GM12891 (cell line): ENCODE results near the gene STEAP1B.

ENCODE experiments used
- DNase-seq: peaks from one replicate; pipeline ENCODE4 v3.0.0; 2011; ENCODE audit warnings: low spot score; ENCODE audit not compliant: insufficient read length
- FAIRE-seq: peaks from 2 replicates; lab custom pipeline; 2011; peaks lifted over from hg19 to GRCh38; lab: Jason Lieb, UNC
- PAX5 ChIP-seq: IDR thresholded peaks from 2 replicates; pipeline ENCODE4 v1.6.1; 2011; ENCODE audit warnings: low read length, moderate library complexity, mild to moderate bottlenecking; ENCODE audit not compliant: insufficient read depth, severe bottlenecking
- POLR2A ChIP-seq: IDR thresholded peaks from 2 replicates; pipeline ENCODE4 v1.6.1; 2011; ENCODE audit warnings: low read depth, low read length, control low read depth
- POLR2AphosphoS5 ChIP-seq: IDR thresholded peaks from 2 replicates; pipeline ENCODE4 v1.6.1; 2011; ENCODE audit warnings: low read depth, low read length, control low read depth
- POU2F2 ChIP-seq: IDR thresholded peaks from 2 replicates; pipeline ENCODE4 v1.6.1; 2011; ENCODE audit warnings: low read depth, mild to moderate bottlenecking, control low read depth, low read length, moderate library complexity
- SPI1 ChIP-seq: IDR thresholded peaks from 2 replicates; pipeline ENCODE4 v1.6.1; 2011; ENCODE audit warnings: low read depth, low read length, control low read depth
- TAF1 ChIP-seq: IDR thresholded peaks from 2 replicates; pipeline ENCODE4 v1.6.1; 2011; ENCODE audit warnings: low read depth, low read length, control low read depth

Gene STEAP1B

GRCh38 chr7:22372863-22373262, 127.1 kb downstream of the STEAP1B start:
- FAIRE-seq (no peak), DNase-seq (no peak)
- no peak for TF ChIP-seq POU2F2
- TF ChIP-seq PAX5: no peak
- no peak for TF ChIP-seq SPI1
- TF ChIP-seq POLR2A: no peak
- TF ChIP-seq TAF1: no peak
- TF ChIP-seq POLR2AphosphoS5: no peak

DNA sequence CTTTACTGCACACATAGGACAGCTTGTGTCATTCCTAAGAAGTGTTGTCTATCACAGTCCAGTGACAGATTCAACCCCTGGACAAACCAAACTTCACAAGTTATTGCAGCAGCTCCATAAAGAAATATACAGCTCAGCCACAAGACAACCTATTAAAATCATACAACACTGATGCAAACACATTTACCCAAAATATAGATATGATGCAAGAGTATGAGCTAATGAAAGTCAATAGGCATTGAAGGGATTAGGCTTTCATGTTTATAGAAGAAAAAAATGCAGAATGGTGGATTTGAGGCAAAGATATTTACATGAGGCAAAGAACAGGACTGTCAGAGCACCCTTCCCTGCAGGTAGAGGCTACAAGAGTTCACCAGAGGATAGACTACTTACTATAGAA, 128.1 kb downstream of the STEAP1B start:
- TF ChIP-seq TAF1 (no peak), POU2F2 (no peak), SPI1 (no peak), POLR2AphosphoS5 (no peak), POLR2A (no peak)
- no peak for FAIRE-seq
- no peak for DNase-seq
